ENCODE results near the gene CDCA4.

DNA sequence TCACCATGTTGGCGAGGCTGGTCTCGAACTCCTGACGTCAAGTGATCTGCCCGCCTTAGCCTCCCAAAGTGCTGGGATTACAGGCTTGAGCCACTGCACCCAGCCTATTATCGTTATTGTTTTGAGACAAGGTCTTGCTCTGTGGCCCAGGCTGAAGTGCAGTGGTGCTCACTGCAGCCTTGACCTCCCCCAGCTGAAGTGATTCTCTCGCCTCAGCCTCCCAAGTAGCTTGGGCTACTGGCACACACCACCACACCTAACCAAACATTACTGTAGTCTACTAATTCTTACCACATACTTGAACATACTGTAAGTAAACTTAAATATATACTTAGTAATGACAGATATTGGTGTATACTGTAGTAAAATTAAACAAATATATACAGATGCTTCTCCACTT lies 4.5 kb upstream of the CDCA4 start:
- no peak for TF ChIP-seq POLR2A (IDR thresholded peaks at IDR 0.05)
- no peak for TF ChIP-seq POLR2AphosphoS5 (IDR thresholded peaks at IDR 0.05)
- TF ChIP-seq, protein P1, sequence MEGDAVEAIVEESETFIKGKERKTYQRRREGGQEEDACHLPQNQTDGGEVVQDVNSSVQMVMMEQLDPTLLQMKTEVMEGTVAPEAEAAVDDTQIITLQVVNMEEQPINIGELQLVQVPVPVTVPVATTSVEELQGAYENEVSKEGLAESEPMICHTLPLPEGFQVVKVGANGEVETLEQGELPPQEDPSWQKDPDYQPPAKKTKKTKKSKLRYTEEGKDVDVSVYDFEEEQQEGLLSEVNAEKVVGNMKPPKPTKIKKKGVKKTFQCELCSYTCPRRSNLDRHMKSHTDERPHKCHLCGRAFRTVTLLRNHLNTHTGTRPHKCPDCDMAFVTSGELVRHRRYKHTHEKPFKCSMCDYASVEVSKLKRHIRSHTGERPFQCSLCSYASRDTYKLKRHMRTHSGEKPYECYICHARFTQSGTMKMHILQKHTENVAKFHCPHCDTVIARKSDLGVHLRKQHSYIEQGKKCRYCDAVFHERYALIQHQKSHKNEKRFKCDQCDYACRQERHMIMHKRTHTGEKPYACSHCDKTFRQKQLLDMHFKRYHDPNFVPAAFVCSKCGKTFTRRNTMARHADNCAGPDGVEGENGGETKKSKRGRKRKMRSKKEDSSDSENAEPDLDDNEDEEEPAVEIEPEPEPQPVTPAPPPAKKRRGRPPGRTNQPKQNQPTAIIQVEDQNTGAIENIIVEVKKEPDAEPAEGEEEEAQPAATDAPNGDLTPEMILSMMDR (IDR thresholded peaks at IDR 0.05 in 8 of 11, conservative IDR thresholded peaks at IDR 0.05 in 3 of 11), result no peak

All from spleen (tissue), 7 donors.